Osteocyte (in vitro differentiated cells): ENCODE measurements around the gene JPT1. TPM values are rescaled to one million over a fixed set of nuclear protein-coding genes. Genes with fewer than 3 reads are reported as not detected.

Experiments
- DNase-seq: peaks from one replicate; pipeline ENCODE4 v3.0.0; 2021; ENCODE audit warnings: mixed read lengths; ENCODE audit not compliant: unreplicated experiment; ENCODE audit errors: extremely low spot score
- H3K27ac Mint-ChIP-seq: one replicate; pipeline ENCODE4 v1.8.0; 2021; ENCODE audit warnings: mild to moderate bottlenecking, mixed read lengths; ENCODE audit not compliant: unreplicated experiment
- H3K27me3 Mint-ChIP-seq: one replicate; pipeline ENCODE4 v1.8.0; 2021; ENCODE audit warnings: mixed read lengths; ENCODE audit not compliant: unreplicated experiment
- H3K36me3 Mint-ChIP-seq: one replicate; pipeline ENCODE4 v1.8.0; 2021; ENCODE audit warnings: mixed read lengths; ENCODE audit not compliant: unreplicated experiment
- H3K4me1 Mint-ChIP-seq: one replicate; pipeline ENCODE4 v1.8.0; 2021; ENCODE audit warnings: mixed read lengths; ENCODE audit not compliant: unreplicated experiment
- H3K4me3 Mint-ChIP-seq: one replicate; pipeline ENCODE4 v1.8.0; 2021; ENCODE audit warnings: mild to moderate bottlenecking, moderate library complexity, mixed read lengths; ENCODE audit not compliant: unreplicated experiment
- H3K9me3 Mint-ChIP-seq: one replicate; pipeline ENCODE4 v1.8.0; 2021; ENCODE audit warnings: mixed read lengths; ENCODE audit not compliant: unreplicated experiment
- total RNA-seq: library from RNA; stranded (reverse); gene quantifications from 2 replicates; pipeline ENCODE4 v1.2.1, GENCODE V29; 2021
- TF ChIP-seq, protein P1 (sequence below): fragments of 200-600 bp; sonication (generic); IDR thresholded peaks from 2 replicates; pipeline ENCODE4 v1.5.0; 2021; ENCODE audit warnings: antibody characterized with exemption, mild to moderate bottlenecking, moderate library complexity

JPT1 gene
- total RNA-seq, 1 donor from 2014 or later: 95.9 TPM

DNA sequence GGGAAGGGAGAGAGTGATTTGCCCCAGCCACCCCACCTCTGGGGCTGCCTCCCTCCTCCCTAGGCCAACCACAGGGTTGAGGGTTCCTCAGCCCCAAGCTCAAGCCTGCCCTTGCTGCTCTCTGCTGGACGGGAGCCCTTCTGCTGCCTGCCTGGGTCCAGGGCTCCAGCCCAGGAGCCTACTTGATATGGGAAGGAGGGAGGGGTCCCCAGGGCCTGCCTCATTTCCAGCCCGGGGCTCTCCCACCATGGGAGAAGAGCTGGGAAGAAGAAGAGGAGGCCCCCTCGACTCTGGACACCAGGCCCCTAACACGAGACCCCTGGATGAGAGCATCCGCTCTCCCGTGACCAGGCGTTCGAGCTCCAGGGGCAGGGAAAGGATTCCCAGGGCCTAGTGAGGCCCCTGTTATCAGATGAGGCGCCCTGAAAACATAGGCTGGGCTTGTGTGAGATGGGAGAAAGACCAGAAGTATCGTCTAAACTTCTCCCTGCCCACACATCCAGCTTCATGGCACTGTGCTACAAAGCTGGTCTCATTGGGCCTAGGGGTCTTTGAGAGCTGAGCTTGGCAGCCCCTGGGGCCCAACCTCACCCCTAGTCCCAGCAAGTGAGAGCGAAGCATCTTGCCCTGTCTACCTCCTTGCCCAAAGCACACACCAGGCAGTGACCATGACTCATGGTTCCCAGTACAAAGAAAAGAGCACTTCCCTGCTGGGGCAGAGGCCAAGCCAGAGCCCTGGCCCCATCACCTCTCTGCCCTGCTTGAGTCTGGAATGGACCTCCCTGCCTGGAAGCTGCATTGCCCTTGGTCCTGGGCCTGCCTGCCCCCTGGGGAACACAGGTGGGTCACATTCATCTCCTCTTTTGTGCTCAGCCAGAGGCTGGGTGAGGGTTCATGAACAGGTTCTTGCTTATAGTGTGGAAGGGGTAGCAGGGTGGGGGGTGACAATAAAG is 65.6 kb downstream of the JPT1 start:
- DNase-seq: no peak
- no peaks in the 10 kb centered on the region for H3K27me3 Mint-ChIP-seq
- peaks cover 76% of the 10 kb centered on the region for H3K4me1 Mint-ChIP-seq
- no peaks in the 10 kb centered on the region for H3K9me3 Mint-ChIP-seq
- TF ChIP-seq, protein P1, sequence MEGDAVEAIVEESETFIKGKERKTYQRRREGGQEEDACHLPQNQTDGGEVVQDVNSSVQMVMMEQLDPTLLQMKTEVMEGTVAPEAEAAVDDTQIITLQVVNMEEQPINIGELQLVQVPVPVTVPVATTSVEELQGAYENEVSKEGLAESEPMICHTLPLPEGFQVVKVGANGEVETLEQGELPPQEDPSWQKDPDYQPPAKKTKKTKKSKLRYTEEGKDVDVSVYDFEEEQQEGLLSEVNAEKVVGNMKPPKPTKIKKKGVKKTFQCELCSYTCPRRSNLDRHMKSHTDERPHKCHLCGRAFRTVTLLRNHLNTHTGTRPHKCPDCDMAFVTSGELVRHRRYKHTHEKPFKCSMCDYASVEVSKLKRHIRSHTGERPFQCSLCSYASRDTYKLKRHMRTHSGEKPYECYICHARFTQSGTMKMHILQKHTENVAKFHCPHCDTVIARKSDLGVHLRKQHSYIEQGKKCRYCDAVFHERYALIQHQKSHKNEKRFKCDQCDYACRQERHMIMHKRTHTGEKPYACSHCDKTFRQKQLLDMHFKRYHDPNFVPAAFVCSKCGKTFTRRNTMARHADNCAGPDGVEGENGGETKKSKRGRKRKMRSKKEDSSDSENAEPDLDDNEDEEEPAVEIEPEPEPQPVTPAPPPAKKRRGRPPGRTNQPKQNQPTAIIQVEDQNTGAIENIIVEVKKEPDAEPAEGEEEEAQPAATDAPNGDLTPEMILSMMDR: no peak
- H3K36me3 Mint-ChIP-seq: no peaks in the 10 kb centered on the region
- peak overlapping the region; percentile 72 for H3K4me3 Mint-ChIP-seq
- H3K27ac Mint-ChIP-seq: peak overlapping the region; percentile 62

DNA sequence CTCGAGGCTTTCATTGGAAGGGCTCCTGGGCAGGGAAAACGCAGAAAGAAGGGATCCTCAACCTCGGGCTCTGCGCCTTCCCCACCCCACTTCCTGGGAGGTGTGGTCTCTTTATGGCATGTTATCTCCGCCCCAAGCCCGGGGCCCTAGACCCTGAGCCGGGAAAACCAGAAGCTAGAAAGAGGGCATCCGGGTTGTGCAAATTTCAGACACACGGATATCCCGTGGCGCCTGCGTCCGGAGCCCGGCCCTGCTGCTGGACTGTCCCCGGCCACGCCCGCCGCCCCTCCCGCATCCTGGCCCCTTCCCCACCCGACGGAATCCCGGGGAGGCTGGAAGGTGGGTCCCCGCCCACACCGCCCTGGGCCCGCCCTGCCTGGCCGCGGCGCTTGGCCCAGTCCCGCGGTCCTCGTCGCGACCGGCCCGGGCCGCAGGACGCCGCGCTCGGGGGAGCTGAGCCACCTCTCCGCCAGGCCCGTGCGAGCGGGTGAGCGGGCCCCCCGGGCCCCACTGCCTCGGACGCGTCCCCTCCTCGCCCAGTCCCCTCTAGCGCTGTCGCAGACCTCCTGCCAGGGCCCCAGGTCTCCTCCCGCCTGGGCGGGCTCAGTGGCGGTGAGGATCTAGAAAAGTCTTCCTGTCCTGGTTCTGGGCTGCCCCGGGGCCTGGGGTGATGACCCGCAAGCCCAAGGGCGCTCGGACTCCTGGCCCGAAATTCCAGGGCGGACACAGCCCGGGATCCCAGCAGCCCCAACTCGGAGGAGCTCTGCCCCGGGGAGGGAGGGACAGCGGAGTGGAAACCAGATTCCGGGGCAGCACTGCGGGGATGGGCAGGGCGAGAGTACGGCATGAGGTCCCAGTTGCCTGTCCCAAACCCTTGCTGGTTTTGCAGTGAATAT is 66.5 kb downstream of the JPT1 start, which contains the start of gene SLC16A5:
TSS of gene SLC16A5 (plus strand) at position 397 of the 896 bp plus-strand sequence. CDS start 5,683 bp downstream, outside the sequence.
- Mint-ChIP-seq H3K4me3 (peak within 1 kb of the TSS; percentile 72), H3K36me3 (no peaks in the 10 kb centered on the region), H3K4me1 (peaks cover 77% of the 10 kb centered on the region), H3K27me3 (no peaks in the 10 kb centered on the region), H3K9me3 (no peaks in the 10 kb centered on the region), H3K27ac (peak within 1 kb of the TSS; percentile 85)
- TF ChIP-seq, protein P1: no peak
- peak; percentile 90 for DNase-seq

DNA sequence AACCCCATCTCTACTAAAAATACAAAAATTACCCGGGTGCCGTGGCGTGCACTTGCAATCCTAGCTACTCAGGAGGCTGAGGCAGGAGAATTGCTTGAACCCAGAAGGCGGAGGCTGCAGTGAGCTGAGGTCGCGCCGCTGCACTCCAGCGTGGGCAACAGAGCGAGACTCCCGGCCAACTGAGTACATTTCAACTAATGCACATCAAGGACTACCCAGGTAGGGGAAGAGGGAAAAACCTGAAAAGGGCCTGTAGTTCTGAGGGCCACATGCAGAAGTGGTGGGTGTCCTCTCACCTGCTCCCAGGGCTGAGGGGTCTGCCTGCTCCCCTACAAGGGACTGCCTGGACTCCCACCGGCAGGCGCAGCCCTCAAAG is 67.1 kb downstream of the JPT1 start:
- H3K4me1 Mint-ChIP-seq: peaks cover 79% of the 10 kb centered on the region
- H3K9me3 Mint-ChIP-seq: no peaks in the 10 kb centered on the region

GRCh38 chr17:75086496-75087181 is 67.7 kb downstream of the JPT1 start:
- Mint-ChIP-seq H3K4me1 (peaks cover 79% of the 10 kb centered on the region), H3K9me3 (no peaks in the 10 kb centered on the region), H3K27ac (peak overlapping the region; percentile 65), H3K36me3 (no peaks in the 10 kb centered on the region), H3K27me3 (no peaks in the 10 kb centered on the region), H3K4me3 (peak overlapping the region; percentile 20)
- TF ChIP-seq, protein P1: no peak
- no peak for DNase-seq

More for the DNA sequence above, 67.1 kb downstream of the JPT1 start:
- no peaks in the 10 kb centered on the region for H3K36me3 Mint-ChIP-seq
- H3K27ac Mint-ChIP-seq: peak overlapping the region; percentile 65
- TF ChIP-seq, protein P1: no peak
- peak overlapping the region; percentile 62 for H3K4me3 Mint-ChIP-seq
- H3K27me3 Mint-ChIP-seq: no peaks in the 10 kb centered on the region
- DNase-seq: no peak

Other genes starting within 250 kb of the JPT1 start
- gene USH1G, start 231.3 kb downstream of the JPT1 start, total RNA-seq: not detected in 2 replicates
- not detected in 2 replicates for gene OTOP2, start 230.2 kb downstream of the JPT1 start, total RNA-seq
- gene OTOP3, start 218.6 kb downstream of the JPT1 start, total RNA-seq: not detected in 2 replicates
- 10.1 and 11.9 TPM in 2 replicates for gene HID1, start 181.8 kb downstream of the JPT1 start, total RNA-seq
- gene CDR2L, start 166.9 kb downstream of the JPT1 start, total RNA-seq: 21.4 and 22.8 TPM in 2 replicates
- 22.4 and 25.1 TPM in 2 replicates for gene MRPL58, start 141.8 kb downstream of the JPT1 start, total RNA-seq
- gene ATP5PD, start 107.5 kb downstream of the JPT1 start, total RNA-seq: 195 and 212 TPM in 2 replicates
- gene KCTD2, start 107.3 kb downstream of the JPT1 start, total RNA-seq: 22.3 and 23.7 TPM in 2 replicates
- 7.0 and 7.6 TPM in 2 replicates for gene SLC16A5, start 66.6 kb downstream of the JPT1 start, total RNA-seq
- 12.8 and 13.6 TPM in 2 replicates for gene ARMC7, start 44.5 kb downstream of the JPT1 start, total RNA-seq
- 45.6 and 48.2 TPM in 2 replicates for gene NT5C, start 22.8 kb downstream of the JPT1 start, total RNA-seq
- 472 and 483 TPM in 2 replicates for gene SUMO2, start 28.4 kb upstream of the JPT1 start, total RNA-seq
- gene NUP85, start 51.2 kb upstream of the JPT1 start, total RNA-seq: 58.1 and 61.1 TPM in 2 replicates
- 34.3 and 34.6 TPM in 2 replicates for gene GGA3, start 107.1 kb upstream of the JPT1 start, total RNA-seq
- gene MRPS7, start 107.4 kb upstream of the JPT1 start, total RNA-seq: 49.6 and 50.4 TPM in 2 replicates
- gene MIF4GD, start 116.7 kb upstream of the JPT1 start, total RNA-seq: 25.4 and 27.9 TPM in 2 replicates
- gene SLC25A19, start 134.9 kb upstream of the JPT1 start, total RNA-seq: 8.6 and 12.3 TPM in 2 replicates